Umbilical cord (tissue), 2 donors: ENCODE results near the gene ZBTB4. TPM values are rescaled to one million over a fixed set of nuclear protein-coding genes. Genes with fewer than 3 reads are reported as not detected.

Source experiments
- DNase-seq: peaks from one replicate; pipeline ENCODE4 v3.0.0-alpha.2; 2015; ENCODE audit warnings: low spot score
- total RNA-seq: library from RNA; depleted of rRNA; stranded (reverse); fragments of >200 nt; gene quantifications from one replicate; pipeline ENCODE4 v1.2.3, GENCODE V29; 2014; ENCODE audit warnings: low replicate concordance; ENCODE audit not compliant: insufficient read depth

The ZBTB4 gene
- total RNA-seq, 1 donor from 2014 or later, result 18.1 TPM

- DNase-seq, result no peak
These were observed 10.5 kb downstream of the ZBTB4 start for GRCh38 chr17:7468804-7469389.

GRCh38 chr17:7468290-7468689, 11.1 kb downstream of the ZBTB4 start:
- no peak for DNase-seq

- DNase-seq, result no peak
These were observed 11.9 kb downstream of the ZBTB4 start for GRCh38 chr17:7467498-7467897.

DNA sequence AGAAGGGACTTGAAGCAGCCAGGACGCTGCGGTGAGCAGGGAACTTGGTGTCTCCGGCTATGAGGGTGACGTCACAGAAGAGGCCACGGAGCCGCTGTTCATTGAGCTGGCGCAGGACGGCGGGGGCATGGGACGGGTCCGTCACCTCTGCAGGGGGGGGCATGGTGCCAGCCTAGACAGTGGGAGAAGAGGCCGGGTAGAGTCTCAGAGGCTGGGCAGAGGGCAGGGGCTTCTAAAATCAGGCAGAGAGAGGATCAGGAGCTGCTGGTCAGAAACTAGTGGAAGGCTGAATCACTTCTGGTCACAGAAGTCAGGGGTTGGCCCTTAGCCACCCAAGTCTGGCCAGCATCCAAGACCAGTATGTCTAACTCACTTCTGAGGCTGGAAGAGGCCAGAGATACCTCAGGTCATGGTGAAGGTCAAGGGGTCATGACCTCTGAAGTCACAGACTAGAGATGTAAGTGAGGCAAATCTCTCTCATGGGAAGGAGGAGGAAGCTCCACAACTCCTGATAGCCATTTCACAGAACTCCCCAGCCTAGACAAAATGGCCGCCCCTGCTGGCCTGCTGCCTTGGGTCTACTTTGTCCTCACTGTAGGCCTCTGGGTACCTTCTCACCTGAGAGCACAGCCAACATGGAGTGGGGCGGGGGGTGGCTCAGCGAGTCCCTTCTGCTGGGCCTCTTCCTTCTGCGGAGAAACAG, 12.6 kb downstream of the ZBTB4 start:
- DNase-seq, result no peak

DNA sequence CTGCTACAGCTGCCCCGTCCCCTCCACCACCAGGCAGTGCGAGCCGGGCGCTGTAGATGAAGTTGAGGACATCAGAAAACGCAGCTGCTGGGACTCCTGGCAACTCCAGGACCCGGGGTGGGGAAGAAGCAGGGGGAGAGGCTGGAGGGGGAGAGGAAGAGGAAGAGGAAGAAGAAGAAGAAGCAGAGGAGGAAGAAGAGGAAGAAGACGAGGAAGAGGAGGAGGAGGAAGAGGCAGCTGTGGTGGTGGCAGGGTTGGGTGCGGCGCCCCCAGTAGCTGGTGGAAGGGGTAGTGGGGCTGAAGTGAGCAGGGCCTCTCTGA, 13.2 kb downstream of the ZBTB4 start:
- no peak for DNase-seq

GRCh38 chr17:7465597-7466275, 13.7 kb downstream of the ZBTB4 start:
- no peak for DNase-seq

GRCh38 chr17:7464081-7464480, 15.3 kb downstream of the ZBTB4 start:
- no peak for DNase-seq

DNA sequence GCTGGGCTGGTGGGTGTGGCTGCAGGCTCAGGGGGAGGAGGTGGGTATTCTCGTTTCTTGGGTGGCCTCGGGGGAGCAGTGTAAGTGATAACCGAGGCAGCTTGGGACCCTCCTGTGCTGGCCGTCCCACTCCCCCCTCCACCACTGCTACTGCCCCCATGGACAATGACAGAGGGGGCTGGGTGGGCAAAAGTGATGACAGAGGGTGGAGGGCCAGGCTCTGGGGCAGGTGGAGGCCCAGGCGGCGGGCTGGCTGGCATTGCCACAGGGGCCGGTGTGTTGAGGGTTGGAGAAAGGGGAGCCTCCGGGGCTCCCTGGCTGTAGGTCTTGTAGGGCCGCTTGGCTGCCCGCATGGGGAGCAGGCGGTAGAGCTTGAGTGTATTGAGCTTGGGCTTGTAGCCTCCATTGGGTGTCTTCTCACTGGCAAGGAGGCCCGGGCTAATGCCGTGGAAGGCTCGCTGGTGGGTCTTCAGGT, 16.0 kb downstream of the ZBTB4 start:
- no peak for DNase-seq

- no peak for DNase-seq
These were observed 16.7 kb downstream of the ZBTB4 start for GRCh38 chr17:7462474-7463371.

- DNase-seq, result no peak
These were observed 18.4 kb downstream of the ZBTB4 start for GRCh38 chr17:7460850-7461660.

GRCh38 chr17:7459961-7460545, 19.4 kb downstream of the ZBTB4 start:
- DNase-seq, result no peak

DNA sequence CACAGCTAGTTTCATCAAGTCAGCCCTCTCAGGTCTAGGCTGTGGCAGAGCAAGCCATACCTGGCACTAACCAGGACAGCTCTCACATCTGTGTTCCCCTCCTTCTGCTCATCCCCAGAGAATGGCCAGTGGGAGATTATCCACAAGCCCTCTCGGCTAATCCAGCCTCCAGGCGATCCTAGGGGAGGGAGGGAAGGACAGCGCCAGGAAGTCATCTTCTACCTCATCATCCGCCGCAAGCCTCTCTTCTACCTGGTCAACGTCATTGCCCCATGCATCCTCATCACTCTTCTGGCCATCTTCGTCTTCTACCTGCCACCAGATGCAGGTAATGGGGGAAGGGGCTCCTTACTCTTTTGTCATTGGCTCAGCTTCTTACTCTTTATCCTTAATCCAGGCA, 31.0 kb downstream of the ZBTB4 start:
- DNase-seq, result no peak

DNA sequence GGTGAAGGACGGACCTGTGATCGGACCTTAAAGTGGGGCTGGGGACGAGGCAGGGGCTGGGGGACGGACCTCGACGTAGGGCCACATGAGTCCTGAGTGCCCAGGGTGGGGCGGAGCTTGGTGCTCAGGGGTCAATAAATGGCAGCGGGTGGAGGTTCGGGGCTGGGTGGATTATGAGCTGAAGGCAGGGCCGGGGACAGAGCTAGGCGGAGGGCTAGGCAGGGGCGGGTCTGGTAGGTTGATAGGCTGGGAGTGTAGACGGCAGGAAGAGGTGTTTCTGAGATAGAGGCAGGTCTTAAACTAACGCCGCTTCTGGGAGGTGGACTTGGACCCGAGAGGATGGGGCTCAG, 33.8 kb downstream of the ZBTB4 start:
- DNase-seq, result no peak

- no peak for DNase-seq
These were observed 34.5 kb downstream of the ZBTB4 start, which contains the start of gene CHRNB1 for GRCh38 chr17:7444682-7445618. TSS of gene CHRNB1 (plus strand) at chr17:7445061. CDS start at chr17:7445128, 67 bp downstream.

- DNase-seq, result no peak
These were observed 35.6 kb downstream of the ZBTB4 start for GRCh38 chr17:7443499-7444485.

GRCh38 chr17:7442142-7442541, 37.3 kb downstream of the ZBTB4 start:
- DNase-seq, result no peak

- no peak for DNase-seq
These were observed 38.2 kb downstream of the ZBTB4 start for GRCh38 chr17:7441266-7441665.

- no peak for DNase-seq
These were observed 38.6 kb downstream of the ZBTB4 start for GRCh38 chr17:7440834-7441195.
